Activated naive CD8-positive, alpha-beta T cell (primary cell): ENCODE data around the gene ZSCAN12.

Source experiments
- H3K27ac Mint-ChIP-seq: one replicate; pipeline ENCODE4 v1.8.0; 2021; ENCODE audit warnings: mixed read lengths
- H3K27me3 Mint-ChIP-seq: one replicate; pipeline ENCODE4 v1.8.0; 2021; ENCODE audit warnings: mixed read lengths
- H3K36me3 Mint-ChIP-seq: one replicate; pipeline ENCODE4 v1.8.0; 2021; ENCODE audit warnings: mixed read lengths
- H3K4me1 Mint-ChIP-seq: one replicate; pipeline ENCODE4 v1.8.0; 2021; ENCODE audit warnings: low read depth, mixed read lengths
- H3K4me3 Mint-ChIP-seq: one replicate; pipeline ENCODE4 v1.8.0; 2021; ENCODE audit warnings: mild to moderate bottlenecking, mixed read lengths
- H3K9me3 Mint-ChIP-seq: one replicate; pipeline ENCODE4 v1.8.0; 2021; ENCODE audit warnings: low read depth, mixed read lengths

Gene ZSCAN12

DNA sequence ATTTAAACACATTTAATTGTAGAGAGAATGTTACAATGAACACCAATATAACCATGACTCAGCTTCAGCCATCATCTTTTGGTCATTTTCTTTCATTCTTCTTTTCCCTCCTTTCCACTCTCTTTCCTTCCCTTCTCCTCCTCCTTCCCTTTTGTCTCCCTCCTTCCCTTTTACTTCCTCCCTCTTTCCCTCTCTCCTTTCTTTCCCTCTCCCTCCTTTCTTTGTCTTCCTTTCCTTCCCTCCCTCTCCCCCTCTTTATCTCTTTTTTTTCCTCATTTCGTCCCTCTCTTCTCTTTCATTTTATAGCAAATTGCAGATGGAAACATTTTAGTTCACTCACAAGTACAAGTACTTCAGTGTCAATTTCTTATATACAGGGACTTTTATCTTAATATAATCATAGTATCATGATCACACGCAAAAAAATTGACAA is 48.0 kb downstream of the ZSCAN12 start:
- Mint-ChIP-seq H3K4me3 (peak overlapping the region; percentile 100), H3K27me3 (peaks cover 6% of the 10 kb centered on the region), H3K27ac (no peak overlapping the region), H3K4me1 (peaks cover 39% of the 10 kb centered on the region), H3K36me3 (no peaks in the 10 kb centered on the region), H3K9me3 (no peaks in the 10 kb centered on the region)

DNA sequence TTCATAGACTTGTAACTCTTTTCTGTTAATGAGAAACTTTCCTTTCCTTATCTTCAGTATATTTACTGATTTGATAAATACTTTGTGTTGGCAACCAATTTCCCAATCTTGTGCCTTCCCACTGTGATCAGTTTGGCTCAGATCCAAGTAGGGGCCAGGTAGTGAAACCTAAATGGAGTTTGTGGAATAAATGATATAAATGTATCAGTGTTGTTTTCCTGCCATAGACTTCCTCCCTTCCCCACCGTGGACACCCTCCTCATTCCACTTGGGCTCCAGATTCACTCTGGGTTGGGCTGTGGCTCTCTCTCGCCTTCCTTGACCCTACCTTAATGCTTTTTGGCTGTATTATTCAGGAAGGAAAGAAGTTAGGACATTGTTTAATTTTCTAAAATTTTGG is 48.5 kb downstream of the ZSCAN12 start:
- Mint-ChIP-seq H3K27ac (no peak overlapping the region), H3K9me3 (no peaks in the 10 kb centered on the region), H3K36me3 (no peaks in the 10 kb centered on the region), H3K4me3 (peak overlapping the region; percentile 100), H3K4me1 (peaks cover 38% of the 10 kb centered on the region), H3K27me3 (peaks cover 6% of the 10 kb centered on the region)

- Mint-ChIP-seq H3K4me3 (peak within 1 kb of the TSS; percentile 100), H3K4me1 (peaks cover 28% of the 10 kb centered on the region), H3K36me3 (no peaks in the 10 kb centered on the region), H3K27me3 (peaks cover 9% of the 10 kb centered on the region), H3K9me3 (no peaks in the 10 kb centered on the region), H3K27ac (peak within 1 kb of the TSS; percentile 91)
These were observed 49.4 kb downstream of the ZSCAN12 start, which contains the start of gene ZKSCAN3 for GRCh38 chr6:28349892-28350737. ZKSCAN3 (plus strand) TSS chr6:28349947; CDS start chr6:28359587, 9,640 bp downstream.

DNA sequence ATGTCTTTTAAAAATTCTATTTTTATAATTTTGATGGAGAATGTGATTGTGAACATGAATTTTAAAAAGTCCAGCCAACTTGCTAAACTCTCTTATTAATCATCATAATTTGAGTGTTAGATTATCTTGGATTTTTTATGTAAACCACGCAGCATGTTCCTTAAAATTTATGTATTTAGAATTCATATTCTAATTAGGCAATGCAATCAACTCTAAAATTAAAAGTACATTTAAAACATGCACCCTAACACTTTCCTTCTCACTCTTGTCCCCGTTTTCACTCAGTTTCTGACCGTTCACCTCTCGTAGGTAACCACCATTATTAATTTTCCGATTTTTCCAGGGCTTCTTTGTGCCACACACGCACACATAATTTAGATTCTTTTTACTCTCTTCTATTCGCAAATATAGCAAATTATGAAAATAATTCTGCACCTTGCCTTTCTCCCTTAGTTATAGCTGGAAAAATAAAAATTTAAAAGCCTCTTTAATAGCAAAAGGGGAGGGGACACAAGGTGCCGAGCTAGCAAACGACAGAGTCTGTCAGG is 50.1 kb downstream of the ZSCAN12 start:
- Mint-ChIP-seq H3K27ac (peak overlapping the region; percentile 91), H3K4me1 (peaks cover 28% of the 10 kb centered on the region), H3K4me3 (peak overlapping the region; percentile 100), H3K27me3 (peaks cover 9% of the 10 kb centered on the region), H3K36me3 (no peaks in the 10 kb centered on the region), H3K9me3 (no peaks in the 10 kb centered on the region)

GRCh38 chr6:28347119-28347518 is 52.4 kb downstream of the ZSCAN12 start:
- H3K36me3 Mint-ChIP-seq: no peaks in the 10 kb centered on the region

GRCh38 chr6:28345201-28345600 is 54.3 kb downstream of the ZSCAN12 start:
- peaks cover 4% of the 10 kb centered on the region for H3K36me3 Mint-ChIP-seq
- peaks cover 12% of the 10 kb centered on the region for H3K27me3 Mint-ChIP-seq
- H3K9me3 Mint-ChIP-seq: no peaks in the 10 kb centered on the region
- no peak overlapping the region for H3K27ac Mint-ChIP-seq
- H3K4me1 Mint-ChIP-seq: peaks cover 8% of the 10 kb centered on the region
- H3K4me3 Mint-ChIP-seq: no peak overlapping the region

More at GRCh38 chr6:28347119-28347518, 52.4 kb downstream of the ZSCAN12 start:
- no peak overlapping the region for H3K27ac Mint-ChIP-seq
- H3K27me3 Mint-ChIP-seq: peaks cover 12% of the 10 kb centered on the region
- no peak overlapping the region for H3K4me3 Mint-ChIP-seq
- no peaks in the 10 kb centered on the region for H3K9me3 Mint-ChIP-seq
- peaks cover 27% of the 10 kb centered on the region for H3K4me1 Mint-ChIP-seq

GRCh38 chr6:28343898-28344677 is 55.5 kb downstream of the ZSCAN12 start:
- peaks cover 7% of the 10 kb centered on the region for H3K36me3 Mint-ChIP-seq
- H3K4me3 Mint-ChIP-seq: no peak overlapping the region
- H3K4me1 Mint-ChIP-seq: no peaks in the 10 kb centered on the region
- peaks cover 12% of the 10 kb centered on the region for H3K27me3 Mint-ChIP-seq
- no peaks in the 10 kb centered on the region for H3K9me3 Mint-ChIP-seq
- no peak overlapping the region for H3K27ac Mint-ChIP-seq

- peaks cover 7% of the 10 kb centered on the region for H3K36me3 Mint-ChIP-seq
- peaks cover 3% of the 10 kb centered on the region for H3K27me3 Mint-ChIP-seq
- no peaks in the 10 kb centered on the region for H3K4me1 Mint-ChIP-seq
- no peak overlapping the region for H3K27ac Mint-ChIP-seq
- H3K4me3 Mint-ChIP-seq: no peak overlapping the region
- no peaks in the 10 kb centered on the region for H3K9me3 Mint-ChIP-seq
These were observed 59.0 kb downstream of the ZSCAN12 start for GRCh38 chr6:28340310-28341095.

- Mint-ChIP-seq H3K27ac (no peak overlapping the region), H3K4me1 (peaks cover 10% of the 10 kb centered on the region), H3K36me3 (peaks cover 7% of the 10 kb centered on the region), H3K9me3 (no peaks in the 10 kb centered on the region), H3K4me3 (no peak overlapping the region), H3K27me3 (no peaks in the 10 kb centered on the region)
These were observed 62.4 kb downstream of the ZSCAN12 start for GRCh38 chr6:28337121-28337520.

DNA sequence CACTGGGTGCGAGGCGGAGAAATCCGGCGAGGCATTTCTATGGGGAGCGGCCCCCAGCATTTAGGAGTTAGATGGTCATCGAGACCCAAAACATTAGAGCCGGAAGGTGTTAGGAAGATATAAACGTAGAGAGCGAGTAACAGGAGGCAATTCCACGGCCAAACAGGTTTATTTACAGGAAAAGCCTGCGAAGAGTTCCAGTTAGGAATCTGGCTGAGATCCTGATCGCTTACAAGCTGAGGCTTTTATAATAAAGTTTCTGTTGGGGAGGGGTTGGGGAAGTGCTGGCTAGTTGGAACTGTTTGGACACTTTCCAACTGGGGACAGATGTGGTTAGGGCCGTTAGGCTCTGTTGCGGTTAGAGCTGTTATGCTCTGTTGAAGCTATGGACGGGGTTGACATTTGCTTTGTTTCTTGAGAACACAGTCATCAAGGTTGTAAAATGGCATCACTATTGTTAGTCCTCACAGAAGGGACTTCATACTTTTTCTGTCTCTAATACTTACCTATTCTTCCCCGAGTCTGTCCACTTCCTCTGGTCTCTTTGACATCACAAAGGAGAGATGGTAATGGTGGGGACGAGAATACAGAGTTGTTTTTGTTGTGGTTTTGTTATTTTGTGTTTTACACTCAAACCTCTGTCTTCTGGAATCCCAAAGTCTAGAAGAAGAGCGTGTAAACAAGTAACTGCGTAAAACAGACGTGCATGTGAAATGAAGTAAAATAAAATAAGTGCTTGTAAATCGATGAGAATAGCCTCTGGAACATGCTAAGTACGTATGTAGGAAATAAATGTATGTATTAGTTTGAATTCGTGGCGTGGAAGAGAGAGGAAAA is 63.0 kb downstream of the ZSCAN12 start:
- H3K27ac Mint-ChIP-seq: no peak overlapping the region
- no peak overlapping the region for H3K4me3 Mint-ChIP-seq
- H3K36me3 Mint-ChIP-seq: peaks cover 7% of the 10 kb centered on the region
- H3K27me3 Mint-ChIP-seq: no peaks in the 10 kb centered on the region
- no peaks in the 10 kb centered on the region for H3K9me3 Mint-ChIP-seq
- H3K4me1 Mint-ChIP-seq: peaks cover 10% of the 10 kb centered on the region

DNA sequence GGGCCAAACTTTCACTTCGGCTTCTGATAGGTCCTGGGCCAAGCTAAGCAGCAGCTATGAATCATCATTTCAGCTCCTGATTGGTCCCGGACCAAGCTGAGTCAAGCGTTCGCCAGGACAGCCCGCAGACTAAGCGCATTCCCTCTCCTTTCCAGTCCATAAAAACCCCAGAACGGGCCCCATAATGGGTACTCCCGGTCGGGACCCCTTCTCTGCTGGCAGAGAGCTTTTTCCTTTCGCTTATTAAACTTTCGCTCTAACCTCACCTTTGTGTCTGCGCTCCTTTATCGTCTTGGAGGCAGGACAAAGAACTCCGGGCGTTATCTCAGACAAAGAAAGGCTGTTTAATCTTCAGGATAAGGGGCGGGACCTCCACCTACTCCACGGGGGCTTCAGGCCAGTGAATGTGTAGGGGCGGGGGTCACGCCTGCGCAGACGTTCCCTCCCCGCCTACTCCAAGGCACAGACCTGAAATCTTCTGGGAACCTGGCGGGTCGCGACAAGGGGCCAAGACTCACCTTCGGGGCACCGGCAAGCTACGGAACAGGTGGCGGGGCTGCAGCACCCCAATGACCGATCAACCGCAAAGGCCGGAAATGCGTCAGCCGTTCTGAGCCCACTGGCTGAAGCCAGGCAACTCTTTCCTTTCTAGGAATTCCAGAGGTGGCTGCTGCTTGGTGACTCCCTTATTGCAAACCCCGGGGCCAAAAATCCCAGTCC is 63.8 kb downstream of the ZSCAN12 start, which contains the start of gene ZSCAN31:
TSS of gene ZSCAN31 (minus strand) at position 585 of the 720 bp plus-strand sequence. CDS start 6,465 bp downstream, outside the sequence.
- Mint-ChIP-seq H3K27me3 (no peaks in the 10 kb centered on the region), H3K36me3 (peaks cover 4% of the 10 kb centered on the region), H3K27ac (no peak within 1 kb of the TSS), H3K9me3 (no peaks in the 10 kb centered on the region), H3K4me1 (peaks cover 10% of the 10 kb centered on the region), H3K4me3 (peak within 1 kb of the TSS; percentile 46)

GRCh38 chr6:28335040-28335563 is 64.4 kb downstream of the ZSCAN12 start:
- Mint-ChIP-seq H3K9me3 (no peaks in the 10 kb centered on the region), H3K4me3 (peak overlapping the region; percentile 46), H3K36me3 (peaks cover 3% of the 10 kb centered on the region), H3K27ac (no peak overlapping the region), H3K4me1 (peaks cover 10% of the 10 kb centered on the region), H3K27me3 (no peaks in the 10 kb centered on the region)
